ENCODE results near the gene PBX2.

DNA sequence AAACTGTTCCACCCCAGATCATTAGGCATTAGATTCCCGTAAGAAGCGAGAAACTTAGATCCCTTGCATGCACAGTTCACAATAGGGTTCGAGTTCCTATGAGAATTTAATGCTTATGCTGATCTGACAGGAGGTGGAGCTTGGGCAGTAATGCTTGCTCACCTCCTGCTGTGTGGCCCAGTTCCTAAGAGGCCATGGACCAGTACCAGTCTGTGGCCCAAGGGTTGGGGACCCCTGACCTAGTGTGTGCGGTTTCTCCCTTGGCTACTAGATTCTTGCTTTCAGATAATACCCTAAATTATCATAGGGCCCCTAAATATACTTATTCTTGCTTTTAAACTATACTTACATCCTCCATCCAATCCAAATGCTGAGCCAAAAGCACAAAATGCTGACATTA lies 4.4 kb upstream of the PBX2 start:
- no peak for TF ChIP-seq EZH2 (IDR thresholded peaks at IDR 0.05)
- TF ChIP-seq POLR2AphosphoS5 (IDR thresholded peaks at IDR 0.05; ENCODE audit: borderline replicate concordance, low read depth, low read length), result no peak

Data from SK-N-MC (cell line).